Naive B cell (primary cell): ENCODE results near the gene RASGRF1. TPM values are rescaled to one million over a fixed set of nuclear protein-coding genes. Genes with fewer than 3 reads are reported as not detected.

Experiments used
- ATAC-seq, 2 donors: fragments of 150-1000 bp; cut with Tn5 transposase; 2 replicates each; pipeline ENCODE4 v1.10.0; 2021; ENCODE audit warnings: low read depth in 2 of 2, mild to moderate bottlenecking in 2 of 2, moderate library complexity in 2 of 2
- DNase-seq: peaks from one replicate; pipeline ENCODE4 v3.0.0; 2022
- H3K27ac Mint-ChIP-seq, 6 donors: one replicate each; pipeline ENCODE4 v1.8.0; 2020 to 2022; ENCODE audit warnings: mild to moderate bottlenecking in 6 of 6, mixed read lengths in 6 of 6, moderate library complexity in 5 of 6, inconsistent platforms in 2 of 6
- H3K27me3 Mint-ChIP-seq, 3 donors: one replicate each; pipeline ENCODE4 v1.8.0; 2021 to 2022; ENCODE audit warnings: mixed read lengths in 3 of 3, mild to moderate bottlenecking in 1 of 3
- H3K36me3 Mint-ChIP-seq, 2 donors: one replicate each; pipeline ENCODE4 v1.8.0; 2020 to 2022; ENCODE audit warnings: mixed read lengths in 2 of 2, inconsistent platforms in 1 of 2, mild to moderate bottlenecking in 1 of 2
- H3K4me1 Mint-ChIP-seq, 3 donors: one replicate each; pipeline ENCODE4 v1.8.0; 2020 to 2022; ENCODE audit warnings: mixed read lengths in 3 of 3, inconsistent platforms in 1 of 3, mild to moderate bottlenecking in 1 of 3, moderate library complexity in 1 of 3
- H3K4me3 Mint-ChIP-seq, 8 donors: one replicate each; pipeline ENCODE4 v1.8.0; 2020 to 2022; ENCODE audit warnings: mild to moderate bottlenecking in 8 of 8, mixed read lengths in 8 of 8, moderate library complexity in 8 of 8, inconsistent platforms in 2 of 8
- H3K9me3 Mint-ChIP-seq, 7 donors: one replicate each; pipeline ENCODE4 v1.8.0; 2020 to 2022; ENCODE audit warnings: mixed read lengths in 7 of 7, mild to moderate bottlenecking in 5 of 7, inconsistent platforms in 2 of 7, moderate library complexity in 1 of 7
- polyA plus RNA-seq, 6 donors: library from polyadenylated mRNA; unstranded; fragments of 300-500 nt; fragmentation: Illumina TruSeq; gene quantifications; one replicate each; pipeline ENCODE4 v1.2.3, GENCODE V29; 2021; ENCODE audit warnings: low read depth in 6 of 6

RASGRF1 gene
- polyA plus RNA-seq, 6 donors from 2014 or later = 0.04 to 0.25 TPM; not detected in 4

DNA sequence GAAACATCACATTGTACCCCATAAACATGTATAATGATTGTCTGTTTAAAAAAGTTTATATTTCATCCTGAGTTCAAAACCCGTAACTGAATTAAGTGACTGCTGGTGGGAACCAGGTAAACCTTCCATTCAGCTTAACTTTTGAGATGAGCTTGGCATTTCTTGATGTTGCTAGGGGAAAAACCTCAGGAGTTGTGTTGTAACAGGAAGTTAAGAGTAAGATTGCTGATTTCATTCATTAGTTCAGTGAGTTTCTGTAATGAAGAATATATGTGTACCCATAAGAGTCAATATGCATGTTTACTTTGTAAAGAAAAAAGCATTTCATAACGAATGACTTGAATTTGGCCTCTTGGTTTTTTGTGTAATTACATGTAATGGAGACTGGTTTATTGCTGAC lies 178.3 kb downstream of the RASGRF1 start:
- ATAC-seq (no peak), DNase-seq (no peak)
- Mint-ChIP-seq H3K36me3 (peaks cover 9 to 15% of the 10 kb centered on the region in 2 donors), H3K4me3 (no peak overlapping the region), H3K27me3 (no peaks in the 10 kb centered on the region), H3K27ac (peak overlapping the region in 2 of 6 donors; percentile 16 to 65), H3K4me1 (peaks cover 23 to 57% (median 36%) of the 10 kb centered on the region in 3 donors), H3K9me3 (no peaks in the 10 kb centered on the region)

DNA sequence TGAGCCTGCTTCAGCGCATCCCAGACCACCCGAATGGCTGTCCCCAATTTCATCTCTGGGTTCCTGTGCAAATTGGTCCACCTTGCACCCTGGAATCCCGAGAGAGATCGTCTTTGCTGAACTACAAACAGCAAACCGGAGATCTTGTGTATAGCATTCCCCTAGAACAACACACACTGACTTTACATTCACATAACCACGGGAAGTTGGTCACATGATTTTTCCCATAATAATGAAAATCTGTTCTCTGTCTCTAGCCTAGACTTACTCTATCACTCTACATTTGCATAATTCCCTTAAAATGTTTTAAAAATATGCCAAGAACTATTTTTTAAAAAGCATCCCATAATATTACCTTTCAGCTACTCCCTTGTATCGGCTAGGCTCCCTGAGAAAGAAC lies 180.3 kb downstream of the RASGRF1 start:
- H3K4me3 Mint-ChIP-seq = no peak overlapping the region
- H3K36me3 Mint-ChIP-seq = peaks cover 9 to 15% of the 10 kb centered on the region in 2 donors
- ATAC-seq = no peak
- DNase-seq = no peak
- H3K4me1 Mint-ChIP-seq = peaks cover 23 to 53% (median 26%) of the 10 kb centered on the region in 3 donors
- H3K27ac Mint-ChIP-seq = peak overlapping the region in 4 of 6 donors; percentile 51 to 92 (median 64)
- H3K9me3 Mint-ChIP-seq = no peaks in the 10 kb centered on the region
- H3K27me3 Mint-ChIP-seq = no peaks in the 10 kb centered on the region

Other genes with a start within 250 kb of the RASGRF1 start
- gene MORF4L1, start 217.9 kb downstream of the RASGRF1 start, polyA plus RNA-seq = 100 to 1,000 TPM; 213 to 250 (median 243) TPM
- gene CTSH, start 145.7 kb downstream of the RASGRF1 start, polyA plus RNA-seq = 100 to 1,000 TPM; 260 to 480 (median 378) TPM
- not detected for gene ANKRD34C, start 191.9 kb upstream of the RASGRF1 start, polyA plus RNA-seq
- gene TMED3, start 220.3 kb upstream of the RASGRF1 start, polyA plus RNA-seq = 10 to 100 TPM; 43.6 to 63.4 (median 55.1) TPM